ENCODE data around the gene SRP72. TPM values are rescaled to one million over a fixed set of nuclear protein-coding genes. Genes with fewer than 3 reads are reported as not detected.

SRP72 gene
- total and polyA plus RNA-seq, 2 of the 4 experiments (the other 2 are of a cell fraction) = 73.8 to 123 TPM

GRCh38 chr4:56466910-56467283, 520 bp upstream of the SRP72 start:
- TF ChIP-seq CHD1 (IDR thresholded peaks at IDR 0.05; ENCODE audit: low read depth, low read length) (no peak; the same call in 1 of the 2 replicates), POLR2A (IDR thresholded peaks at IDR 0.05; ENCODE audit: low read depth, low read length) (peak; percentile 5), CEBPB (IDR thresholded peaks at IDR 0.05; ENCODE audit: low read depth, low read length) (no peak)
- Histone ChIP-seq H3K79me1 (ENCODE audit: low read depth in 1 of 2, low read length in 2 of 2) (peaks cover 30 to 50% of the 10 kb centered on the region in 2 experiments; a peak in 3 of 4 replicates), H2BK5ac (ENCODE audit: low read depth, low read length, poor library complexity, severe bottlenecking) (peak overlapping the region; percentile 95), H3K14ac (replicated peaks; ENCODE audit: low read depth, low read length) (peak overlapping the region; percentile 79), H3K4me3 (ENCODE audit: insufficient read depth, low read depth, low read length) (peak overlapping the region; percentile 98), H4K5ac (ENCODE audit: low read depth, low read length) (peak overlapping the region; percentile 99), H3K36me3 (ENCODE audit: control insufficient read depth, insufficient read depth, low read length) (peaks cover 9% of the 10 kb centered on the region), H3K27me3 (ENCODE audit: control insufficient read depth, insufficient read depth, low read length) (no peaks in the 10 kb centered on the region), H4K20me1 (ENCODE audit: insufficient read depth, low read length) (peaks cover 9% of the 10 kb centered on the region; the same call in 1 of the 2 replicates), H3K56ac (ENCODE audit: extremely low read depth, insufficient read depth, low read length) (peak overlapping the region; percentile 91), H4K91ac (ENCODE audit: insufficient read depth, low read depth, low read length) (peak overlapping the region; percentile 76), H2AK9ac (replicated peaks; ENCODE audit: low read depth, low read length, poor library complexity) (peak overlapping the region; percentile 66), H4K8ac (ENCODE audit: low read depth in 2 of 2, low read length in 2 of 2) (peak overlapping the region; percentile 95 to 96), H3K23ac (ENCODE audit: low read depth, low read length) (peak overlapping the region; percentile 94; the same call in 1 of the 2 replicates), H3K18ac (ENCODE audit: low read depth, low read length) (peak overlapping the region; percentile 19), H2BK20ac (ENCODE audit: low read depth, low read length) (no peak overlapping the region), H3K4ac (ENCODE audit: low read depth, low read length) (peak overlapping the region; percentile 86), H3K27ac (ENCODE audit: insufficient read depth, low read length) (peak overlapping the region; percentile 99), H3K9me1 (ENCODE audit: insufficient read depth, low read length) (peaks cover 10% of the 10 kb centered on the region; the same call in 1 of the 2 replicates), H3K4me2 (ENCODE audit: low read depth, low read length) (peak overlapping the region; percentile 87), H3K4me1 (ENCODE audit: control insufficient read depth, insufficient read depth, low read length) (peaks cover 6% of the 10 kb centered on the region), H3K9ac (ENCODE audit: low read depth, low read length) (peak overlapping the region; percentile 100), H2BK120ac (ENCODE audit: low read depth, low read length) (peak overlapping the region; percentile 21; the same call in 1 of the 2 replicates), H2AK5ac (ENCODE audit: low read depth, low read length) (peak overlapping the region; percentile 55), H3K9me3 (ENCODE audit: control insufficient read depth, insufficient read depth, low read length) (no peaks in the 10 kb centered on the region), H2BK15ac (ENCODE audit: low read depth, low read length) (peak overlapping the region; percentile 16; the same call in 2 of the 3 replicates), H2AFZ (replicated peaks; ENCODE audit: low read length, poor library complexity) (peak overlapping the region; percentile 84)
- BruUV-seq (replicated peaks) = TSS peak; percentile 59
- dilution Hi-C loops (cut with HindIII; ENCODE audit: low sequenced_read_pairs, unreplicated experiment) (no loop called here), intact Hi-C loops (cut with micrococcal nuclease) (loop anchor here (2.0 kb wide), 1 partner anchor 30 kb away; the partner anchor contains the start of gene PAICS), in situ Hi-C loops (cut with MboI; ENCODE audit: low sequenced_read_pairs) (no loop called here)
- ATAC-seq (ENCODE audit: low read depth) (no peak), DNase-seq (no peak)
- 0% methylated on average over 2 of the region's 8 CpGs; no CpG with 5 or more reads in 1 of the 2 experiments for WGBS, 2 experiments (ENCODE audit: extremely low coverage in 2 of 2, insufficient read length in 1 of 2)
- POLR2A ChIA-PET (ENCODE audit: unreplicated experiment) = interaction anchor here (1.5 kb wide), 1 partner anchor 31 kb away, joined by 6 read pairs; the partner anchor contains the start of genes PAICS and PPAT
- CTCF ChIA-PET = no interaction called here

All from IMR-90 (cell line).